ENCODE data around the gene SERP2. TPM values are rescaled to one million over a fixed set of nuclear protein-coding genes. Genes with fewer than 3 reads are reported as not detected.

Gene SERP2
- total and polyA plus RNA-seq, 9 of the 15 experiments (the other 6 are each of a cell fraction or from before 2014, with no cell fraction given), result 0.13 TPM; not detected in 8

DNA sequence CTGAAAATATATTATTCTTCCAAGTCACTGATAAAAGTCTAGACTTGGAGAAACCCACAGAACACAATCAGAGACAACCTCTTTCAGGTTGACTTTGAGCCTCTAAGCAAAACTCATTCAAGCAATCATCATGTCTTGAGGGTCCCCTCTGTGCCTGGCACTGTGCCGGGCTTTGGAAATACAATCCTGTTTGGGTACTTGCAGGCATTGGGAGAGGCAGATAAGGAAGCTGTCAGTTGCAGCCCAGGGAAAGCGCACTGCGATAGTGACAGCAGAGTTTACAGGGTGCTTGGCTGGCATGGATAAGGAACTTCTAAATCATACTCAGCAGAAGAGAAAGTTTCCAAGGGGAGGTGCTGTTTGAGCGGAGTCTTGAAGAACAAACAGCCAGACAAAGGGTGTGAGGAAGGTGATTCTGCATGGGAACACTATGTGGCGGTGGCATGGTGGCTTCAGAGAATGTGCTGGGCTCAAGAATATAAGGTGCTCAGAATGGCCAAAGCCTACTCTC is 9.1 kb downstream of the SERP2 start (continued):
- peak; percentile 90; the same call in 1 of the 2 replicates for TF ChIP-seq CC2D1A (IDR thresholded peaks at IDR 0.05)
- no peak for TF ChIP-seq PHF20 (IDR thresholded peaks at IDR 0.05; ENCODE audit: partially characterized antibody)
- peak; percentile 68; the same call in 1 of the 2 replicates for TF ChIP-seq RNF2 (IDR thresholded peaks at IDR 0.05)
- no peak for TF ChIP-seq NONO (IDR thresholded peaks at IDR 0.05; ENCODE audit: low read depth in 2 of 2, low read length in 1 of 2)
- no peak for TF ChIP-seq ZNF124 (CRISPR knock-in tag; IDR thresholded peaks at IDR 0.05)
- TF ChIP-seq BRD9 (IDR thresholded peaks at IDR 0.05; ENCODE audit: low read depth, partially characterized antibody), result no peak
- TF ChIP-seq MCM2 (IDR thresholded peaks at IDR 0.05; ENCODE audit: low read depth), result no peak
- TF ChIP-seq, protein P1, sequence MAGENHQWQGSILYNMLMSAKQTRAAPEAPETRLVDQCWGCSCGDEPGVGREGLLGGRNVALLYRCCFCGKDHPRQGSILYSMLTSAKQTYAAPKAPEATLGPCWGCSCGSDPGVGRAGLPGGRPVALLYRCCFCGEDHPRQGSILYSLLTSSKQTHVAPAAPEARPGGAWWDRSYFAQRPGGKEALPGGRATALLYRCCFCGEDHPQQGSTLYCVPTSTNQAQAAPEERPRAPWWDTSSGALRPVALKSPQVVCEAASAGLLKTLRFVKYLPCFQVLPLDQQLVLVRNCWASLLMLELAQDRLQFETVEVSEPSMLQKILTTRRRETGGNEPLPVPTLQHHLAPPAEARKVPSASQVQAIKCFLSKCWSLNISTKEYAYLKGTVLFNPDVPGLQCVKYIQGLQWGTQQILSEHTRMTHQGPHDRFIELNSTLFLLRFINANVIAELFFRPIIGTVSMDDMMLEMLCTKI (IDR thresholded peaks at IDR 0.05; ENCODE audit: partially characterized antibody), result no peak
- TF ChIP-seq IRF2 (CRISPR knock-in tag; IDR thresholded peaks at IDR 0.05), result no peak
- TF ChIP-seq HES1 (IDR thresholded peaks at IDR 0.05; ENCODE audit: low read depth), result no peak
- TF ChIP-seq, protein P2, sequence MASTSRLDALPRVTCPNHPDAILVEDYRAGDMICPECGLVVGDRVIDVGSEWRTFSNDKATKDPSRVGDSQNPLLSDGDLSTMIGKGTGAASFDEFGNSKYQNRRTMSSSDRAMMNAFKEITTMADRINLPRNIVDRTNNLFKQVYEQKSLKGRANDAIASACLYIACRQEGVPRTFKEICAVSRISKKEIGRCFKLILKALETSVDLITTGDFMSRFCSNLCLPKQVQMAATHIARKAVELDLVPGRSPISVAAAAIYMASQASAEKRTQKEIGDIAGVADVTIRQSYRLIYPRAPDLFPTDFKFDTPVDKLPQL (IDR thresholded peaks at IDR 0.05; ENCODE audit: extremely low read depth, insufficient read length), result no peak
- TF ChIP-seq, protein P3, sequence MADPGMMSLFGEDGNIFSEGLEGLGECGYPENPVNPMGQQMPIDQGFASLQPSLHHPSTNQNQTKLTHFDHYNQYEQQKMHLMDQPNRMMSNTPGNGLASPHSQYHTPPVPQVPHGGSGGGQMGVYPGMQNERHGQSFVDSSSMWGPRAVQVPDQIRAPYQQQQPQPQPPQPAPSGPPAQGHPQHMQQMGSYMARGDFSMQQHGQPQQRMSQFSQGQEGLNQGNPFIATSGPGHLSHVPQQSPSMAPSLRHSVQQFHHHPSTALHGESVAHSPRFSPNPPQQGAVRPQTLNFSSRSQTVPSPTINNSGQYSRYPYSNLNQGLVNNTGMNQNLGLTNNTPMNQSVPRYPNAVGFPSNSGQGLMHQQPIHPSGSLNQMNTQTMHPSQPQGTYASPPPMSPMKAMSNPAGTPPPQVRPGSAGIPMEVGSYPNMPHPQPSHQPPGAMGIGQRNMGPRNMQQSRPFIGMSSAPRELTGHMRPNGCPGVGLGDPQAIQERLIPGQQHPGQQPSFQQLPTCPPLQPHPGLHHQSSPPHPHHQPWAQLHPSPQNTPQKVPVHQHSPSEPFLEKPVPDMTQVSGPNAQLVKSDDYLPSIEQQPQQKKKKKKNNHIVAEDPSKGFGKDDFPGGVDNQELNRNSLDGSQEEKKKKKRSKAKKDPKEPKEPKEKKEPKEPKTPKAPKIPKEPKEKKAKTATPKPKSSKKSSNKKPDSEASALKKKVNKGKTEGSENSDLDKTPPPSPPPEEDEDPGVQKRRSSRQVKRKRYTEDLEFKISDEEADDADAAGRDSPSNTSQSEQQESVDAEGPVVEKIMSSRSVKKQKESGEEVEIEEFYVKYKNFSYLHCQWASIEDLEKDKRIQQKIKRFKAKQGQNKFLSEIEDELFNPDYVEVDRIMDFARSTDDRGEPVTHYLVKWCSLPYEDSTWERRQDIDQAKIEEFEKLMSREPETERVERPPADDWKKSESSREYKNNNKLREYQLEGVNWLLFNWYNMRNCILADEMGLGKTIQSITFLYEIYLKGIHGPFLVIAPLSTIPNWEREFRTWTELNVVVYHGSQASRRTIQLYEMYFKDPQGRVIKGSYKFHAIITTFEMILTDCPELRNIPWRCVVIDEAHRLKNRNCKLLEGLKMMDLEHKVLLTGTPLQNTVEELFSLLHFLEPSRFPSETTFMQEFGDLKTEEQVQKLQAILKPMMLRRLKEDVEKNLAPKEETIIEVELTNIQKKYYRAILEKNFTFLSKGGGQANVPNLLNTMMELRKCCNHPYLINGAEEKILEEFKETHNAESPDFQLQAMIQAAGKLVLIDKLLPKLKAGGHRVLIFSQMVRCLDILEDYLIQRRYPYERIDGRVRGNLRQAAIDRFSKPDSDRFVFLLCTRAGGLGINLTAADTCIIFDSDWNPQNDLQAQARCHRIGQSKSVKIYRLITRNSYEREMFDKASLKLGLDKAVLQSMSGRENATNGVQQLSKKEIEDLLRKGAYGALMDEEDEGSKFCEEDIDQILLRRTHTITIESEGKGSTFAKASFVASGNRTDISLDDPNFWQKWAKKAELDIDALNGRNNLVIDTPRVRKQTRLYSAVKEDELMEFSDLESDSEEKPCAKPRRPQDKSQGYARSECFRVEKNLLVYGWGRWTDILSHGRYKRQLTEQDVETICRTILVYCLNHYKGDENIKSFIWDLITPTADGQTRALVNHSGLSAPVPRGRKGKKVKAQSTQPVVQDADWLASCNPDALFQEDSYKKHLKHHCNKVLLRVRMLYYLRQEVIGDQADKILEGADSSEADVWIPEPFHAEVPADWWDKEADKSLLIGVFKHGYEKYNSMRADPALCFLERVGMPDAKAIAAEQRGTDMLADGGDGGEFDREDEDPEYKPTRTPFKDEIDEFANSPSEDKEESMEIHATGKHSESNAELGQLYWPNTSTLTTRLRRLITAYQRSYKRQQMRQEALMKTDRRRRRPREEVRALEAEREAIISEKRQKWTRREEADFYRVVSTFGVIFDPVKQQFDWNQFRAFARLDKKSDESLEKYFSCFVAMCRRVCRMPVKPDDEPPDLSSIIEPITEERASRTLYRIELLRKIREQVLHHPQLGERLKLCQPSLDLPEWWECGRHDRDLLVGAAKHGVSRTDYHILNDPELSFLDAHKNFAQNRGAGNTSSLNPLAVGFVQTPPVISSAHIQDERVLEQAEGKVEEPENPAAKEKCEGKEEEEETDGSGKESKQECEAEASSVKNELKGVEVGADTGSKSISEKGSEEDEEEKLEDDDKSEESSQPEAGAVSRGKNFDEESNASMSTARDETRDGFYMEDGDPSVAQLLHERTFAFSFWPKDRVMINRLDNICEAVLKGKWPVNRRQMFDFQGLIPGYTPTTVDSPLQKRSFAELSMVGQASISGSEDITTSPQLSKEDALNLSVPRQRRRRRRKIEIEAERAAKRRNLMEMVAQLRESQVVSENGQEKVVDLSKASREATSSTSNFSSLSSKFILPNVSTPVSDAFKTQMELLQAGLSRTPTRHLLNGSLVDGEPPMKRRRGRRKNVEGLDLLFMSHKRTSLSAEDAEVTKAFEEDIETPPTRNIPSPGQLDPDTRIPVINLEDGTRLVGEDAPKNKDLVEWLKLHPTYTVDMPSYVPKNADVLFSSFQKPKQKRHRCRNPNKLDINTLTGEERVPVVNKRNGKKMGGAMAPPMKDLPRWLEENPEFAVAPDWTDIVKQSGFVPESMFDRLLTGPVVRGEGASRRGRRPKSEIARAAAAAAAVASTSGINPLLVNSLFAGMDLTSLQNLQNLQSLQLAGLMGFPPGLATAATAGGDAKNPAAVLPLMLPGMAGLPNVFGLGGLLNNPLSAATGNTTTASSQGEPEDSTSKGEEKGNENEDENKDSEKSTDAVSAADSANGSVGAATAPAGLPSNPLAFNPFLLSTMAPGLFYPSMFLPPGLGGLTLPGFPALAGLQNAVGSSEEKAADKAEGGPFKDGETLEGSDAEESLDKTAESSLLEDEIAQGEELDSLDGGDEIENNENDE (IDR thresholded peaks at IDR 0.05; ENCODE audit: low read depth, low read length), result no peak
- TF ChIP-seq RBM39 (optimal IDR thresholded peaks at IDR 0.05; ENCODE audit: low read depth, low read length), result no peak
- TF ChIP-seq THAP7 (CRISPR knock-in tag; IDR thresholded peaks at IDR 0.05), result no peak

Data from K562 (cell line).